Measurements from ENCODE around the gene STAMBP.

DNA sequence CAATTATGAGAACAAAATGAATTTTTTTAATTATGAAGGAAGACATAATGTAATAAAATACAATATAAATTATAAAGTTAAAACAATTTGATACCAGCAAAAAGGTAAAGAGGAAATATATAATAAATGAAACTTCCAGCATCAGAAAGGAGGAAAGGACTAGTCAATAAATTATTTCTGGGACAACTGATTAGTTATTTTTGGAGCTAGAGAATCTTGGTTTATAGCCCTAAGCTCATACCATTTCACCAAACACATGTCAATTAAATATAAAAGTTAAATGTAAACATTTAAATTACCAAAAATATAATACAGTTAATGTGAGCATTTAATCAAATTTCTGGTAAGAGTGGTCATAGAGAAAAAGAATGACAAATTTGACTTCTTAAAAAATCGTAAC lies 76.2 kb downstream of the STAMBP start:
- TF ChIP-seq POLR2A (IDR thresholded peaks at IDR 0.05; ENCODE audit: low read depth, low read length) = no peak
- no peak for TF ChIP-seq TAF1 (IDR thresholded peaks at IDR 0.05; ENCODE audit: low read depth, low read length)
- TF ChIP-seq POLR2AphosphoS5 (IDR thresholded peaks at IDR 0.05; ENCODE audit: low read depth, low read length) = no peak
- TF ChIP-seq POU2F2 (IDR thresholded peaks at IDR 0.05; ENCODE audit: low read depth, low read length) = no peak

Measured in GM12891 (cell line).